Osteocyte (in vitro differentiated cells): Measurements from ENCODE around the gene ASGR2. TPM values are rescaled to one million over a fixed set of nuclear protein-coding genes. Genes with fewer than 3 reads are reported as not detected.

Experiments used
- DNase-seq: peaks from one replicate; pipeline ENCODE4 v3.0.0; 2021; ENCODE audit warnings: mixed read lengths; ENCODE audit not compliant: unreplicated experiment; ENCODE audit errors: extremely low spot score
- H3K27ac Mint-ChIP-seq: one replicate; pipeline ENCODE4 v1.8.0; 2021; ENCODE audit warnings: mild to moderate bottlenecking, mixed read lengths; ENCODE audit not compliant: unreplicated experiment
- H3K27me3 Mint-ChIP-seq: one replicate; pipeline ENCODE4 v1.8.0; 2021; ENCODE audit warnings: mixed read lengths; ENCODE audit not compliant: unreplicated experiment
- H3K36me3 Mint-ChIP-seq: one replicate; pipeline ENCODE4 v1.8.0; 2021; ENCODE audit warnings: mixed read lengths; ENCODE audit not compliant: unreplicated experiment
- H3K4me1 Mint-ChIP-seq: one replicate; pipeline ENCODE4 v1.8.0; 2021; ENCODE audit warnings: mixed read lengths; ENCODE audit not compliant: unreplicated experiment
- H3K4me3 Mint-ChIP-seq: one replicate; pipeline ENCODE4 v1.8.0; 2021; ENCODE audit warnings: mild to moderate bottlenecking, moderate library complexity, mixed read lengths; ENCODE audit not compliant: unreplicated experiment
- H3K9me3 Mint-ChIP-seq: one replicate; pipeline ENCODE4 v1.8.0; 2021; ENCODE audit warnings: mixed read lengths; ENCODE audit not compliant: unreplicated experiment
- total RNA-seq: library from RNA; stranded (reverse); gene quantifications from 2 replicates; pipeline ENCODE4 v1.2.1, GENCODE V29; 2021
- TF ChIP-seq, protein P1 (sequence below): fragments of 200-600 bp; sonication (generic); IDR thresholded peaks from 2 replicates; pipeline ENCODE4 v1.5.0; 2021; ENCODE audit warnings: antibody characterized with exemption, mild to moderate bottlenecking, moderate library complexity

The ASGR2 gene
- total RNA-seq, 1 donor from 2014 or later = not detected

DNA sequence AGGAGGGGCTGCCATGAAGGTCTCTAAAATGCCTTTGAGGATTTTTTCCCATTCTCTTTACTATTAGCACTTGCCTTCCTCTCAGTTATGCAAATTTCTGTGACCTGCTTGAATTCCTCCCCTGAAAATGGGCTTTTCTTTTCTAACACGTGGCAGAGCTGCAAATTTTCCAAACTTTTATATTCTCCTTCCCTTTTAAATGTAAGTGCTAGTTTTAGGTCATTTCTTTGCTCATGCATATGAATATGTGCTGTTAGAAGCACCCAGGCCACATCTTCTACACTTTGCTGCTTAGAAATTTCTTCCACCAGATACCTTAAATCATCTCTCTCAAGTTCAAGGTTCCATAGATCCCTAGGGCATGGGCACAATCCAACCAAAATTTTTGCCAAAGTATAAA, 46.4 kb downstream of the ASGR2 start:
- Mint-ChIP-seq H3K4me3 (no peak overlapping the region), H3K27ac (no peak overlapping the region), H3K36me3 (no peaks in the 10 kb centered on the region), H3K27me3 (peaks cover 32% of the 10 kb centered on the region), H3K9me3 (peaks cover 9% of the 10 kb centered on the region), H3K4me1 (no peaks in the 10 kb centered on the region)
- TF ChIP-seq, protein P1, sequence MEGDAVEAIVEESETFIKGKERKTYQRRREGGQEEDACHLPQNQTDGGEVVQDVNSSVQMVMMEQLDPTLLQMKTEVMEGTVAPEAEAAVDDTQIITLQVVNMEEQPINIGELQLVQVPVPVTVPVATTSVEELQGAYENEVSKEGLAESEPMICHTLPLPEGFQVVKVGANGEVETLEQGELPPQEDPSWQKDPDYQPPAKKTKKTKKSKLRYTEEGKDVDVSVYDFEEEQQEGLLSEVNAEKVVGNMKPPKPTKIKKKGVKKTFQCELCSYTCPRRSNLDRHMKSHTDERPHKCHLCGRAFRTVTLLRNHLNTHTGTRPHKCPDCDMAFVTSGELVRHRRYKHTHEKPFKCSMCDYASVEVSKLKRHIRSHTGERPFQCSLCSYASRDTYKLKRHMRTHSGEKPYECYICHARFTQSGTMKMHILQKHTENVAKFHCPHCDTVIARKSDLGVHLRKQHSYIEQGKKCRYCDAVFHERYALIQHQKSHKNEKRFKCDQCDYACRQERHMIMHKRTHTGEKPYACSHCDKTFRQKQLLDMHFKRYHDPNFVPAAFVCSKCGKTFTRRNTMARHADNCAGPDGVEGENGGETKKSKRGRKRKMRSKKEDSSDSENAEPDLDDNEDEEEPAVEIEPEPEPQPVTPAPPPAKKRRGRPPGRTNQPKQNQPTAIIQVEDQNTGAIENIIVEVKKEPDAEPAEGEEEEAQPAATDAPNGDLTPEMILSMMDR = no peak
- DNase-seq = no peak

DNA sequence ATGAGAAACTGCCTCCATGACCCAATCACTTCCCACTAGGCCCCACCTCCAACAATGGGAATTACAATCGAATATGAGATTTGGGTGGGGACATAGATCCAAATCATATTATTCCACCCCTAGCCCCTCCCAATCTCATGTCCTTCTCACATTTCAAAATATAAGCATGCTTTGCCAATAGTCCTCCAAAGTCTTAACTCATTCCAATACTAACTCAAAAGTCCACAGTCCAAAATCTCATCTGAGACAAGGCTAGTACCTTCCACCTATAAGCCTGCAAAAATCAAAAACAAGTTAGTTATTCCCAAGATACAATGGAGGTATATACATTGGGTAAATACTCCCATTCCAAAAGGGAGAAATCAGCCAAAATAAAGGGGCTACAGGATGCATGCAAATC, 47.4 kb downstream of the ASGR2 start:
- Mint-ChIP-seq H3K36me3 (no peaks in the 10 kb centered on the region), H3K4me1 (no peaks in the 10 kb centered on the region), H3K27me3 (peaks cover 31% of the 10 kb centered on the region), H3K9me3 (peaks cover 9% of the 10 kb centered on the region), H3K27ac (no peak overlapping the region), H3K4me3 (no peak overlapping the region)
- DNase-seq = no peak
- TF ChIP-seq, protein P1 = no peak

DNA sequence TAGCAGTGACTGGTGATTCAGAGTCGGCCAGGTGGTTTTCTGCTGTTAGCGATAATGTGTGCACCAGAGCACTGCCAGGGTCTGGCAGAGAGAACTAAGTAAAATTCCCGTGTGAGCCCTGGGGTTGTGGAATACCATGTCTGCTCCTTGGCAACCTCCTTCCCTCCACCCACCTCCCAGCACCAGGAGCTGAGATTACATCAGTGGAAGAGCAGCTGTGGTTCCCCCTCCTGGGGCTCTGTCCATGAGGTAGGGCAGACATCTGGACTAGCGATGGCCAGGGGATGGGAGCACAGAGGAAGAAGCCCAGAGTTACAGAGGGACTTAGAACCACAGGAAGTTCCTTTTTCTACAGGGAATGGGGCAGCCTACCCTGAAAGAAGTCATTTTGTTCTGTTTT, 50.4 kb downstream of the ASGR2 start:
- TF ChIP-seq, protein P1 = no peak
- Mint-ChIP-seq H3K36me3 (no peaks in the 10 kb centered on the region), H3K27me3 (peaks cover 26% of the 10 kb centered on the region), H3K9me3 (peaks cover 9% of the 10 kb centered on the region), H3K4me3 (no peak overlapping the region), H3K27ac (no peak overlapping the region), H3K4me1 (no peaks in the 10 kb centered on the region)
- DNase-seq = no peak

DNA sequence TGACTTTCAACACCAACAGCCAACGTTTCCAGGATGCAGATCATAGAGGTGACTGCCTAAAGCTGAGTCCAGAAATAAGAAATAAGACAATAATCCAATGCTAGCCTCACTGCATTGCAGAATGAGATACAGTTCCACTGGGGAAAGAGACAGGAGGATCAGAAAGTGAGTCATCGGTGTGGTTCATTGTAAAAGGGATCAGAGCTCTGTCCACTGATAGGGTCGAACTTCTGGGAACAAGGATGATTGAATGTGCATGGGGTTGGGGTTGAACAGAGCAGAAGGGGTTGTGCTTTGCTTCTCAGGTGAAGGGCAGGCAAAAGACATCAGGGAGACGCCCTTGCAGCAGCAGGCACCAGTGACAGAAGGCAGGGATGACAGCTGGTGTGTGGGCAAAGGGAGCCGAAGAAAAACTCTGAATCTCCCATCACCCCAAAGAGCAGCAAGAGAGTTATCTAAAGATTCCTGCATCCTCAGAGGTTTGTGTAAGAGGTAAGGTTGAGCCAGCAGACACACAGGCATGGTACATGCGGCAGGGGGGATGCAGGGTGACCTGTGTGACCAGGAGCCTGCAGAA, 51.0 kb downstream of the ASGR2 start:
- Mint-ChIP-seq H3K27me3 (peaks cover 32% of the 10 kb centered on the region), H3K4me3 (no peak overlapping the region), H3K36me3 (no peaks in the 10 kb centered on the region), H3K27ac (no peak overlapping the region), H3K4me1 (no peaks in the 10 kb centered on the region), H3K9me3 (peaks cover 7% of the 10 kb centered on the region)
- TF ChIP-seq, protein P1 = no peak
- DNase-seq = no peak

DNA sequence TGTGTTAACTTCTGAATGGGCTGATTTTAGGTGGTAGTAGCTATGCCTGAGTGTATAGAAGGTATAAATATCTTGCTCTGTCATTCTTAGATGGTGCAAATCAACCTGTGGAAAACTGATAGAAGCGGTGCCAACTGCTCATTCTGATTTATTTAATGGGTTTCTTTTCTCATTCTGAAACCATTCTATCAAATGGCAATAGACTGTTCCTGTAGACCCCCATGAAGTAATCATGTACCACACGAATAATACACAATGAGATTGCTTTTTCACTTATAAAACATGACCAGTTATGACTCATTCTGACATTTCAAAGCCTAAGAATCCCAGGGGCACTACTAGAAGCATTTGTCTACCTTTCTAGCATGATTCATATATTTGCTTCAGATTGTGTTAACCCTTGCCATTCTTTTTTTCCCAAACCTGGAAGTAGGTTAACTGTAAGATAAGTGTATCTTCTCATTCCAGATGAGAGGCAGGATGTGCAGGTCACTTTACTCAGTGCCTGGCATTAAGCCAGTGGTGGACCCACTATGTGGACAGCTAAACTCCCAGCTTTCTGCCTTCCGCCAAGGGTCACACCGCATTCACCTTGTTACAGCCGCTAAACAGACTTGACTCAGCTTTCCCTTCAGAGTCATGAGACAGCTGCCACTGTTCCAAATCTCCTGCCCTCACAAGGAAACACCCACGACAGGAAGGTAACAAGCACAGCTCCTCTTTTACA, 54.3 kb downstream of the ASGR2 start:
- peaks cover 23% of the 10 kb centered on the region for H3K27me3 Mint-ChIP-seq
- no peaks in the 10 kb centered on the region for H3K9me3 Mint-ChIP-seq
- no peak overlapping the region for H3K4me3 Mint-ChIP-seq
- H3K36me3 Mint-ChIP-seq = no peaks in the 10 kb centered on the region
- TF ChIP-seq, protein P1 = no peak
- no peaks in the 10 kb centered on the region for H3K4me1 Mint-ChIP-seq
- no peak overlapping the region for H3K27ac Mint-ChIP-seq
- no peak for DNase-seq
